ENCODE measurements around the gene NSUN6. TPM values are rescaled to one million over a fixed set of nuclear protein-coding genes. Genes with fewer than 3 reads are reported as not detected.

NSUN6 gene
- total and polyA plus RNA-seq, 2 experiments from 2014 or later = 18.1 to 37.4 TPM

DNA sequence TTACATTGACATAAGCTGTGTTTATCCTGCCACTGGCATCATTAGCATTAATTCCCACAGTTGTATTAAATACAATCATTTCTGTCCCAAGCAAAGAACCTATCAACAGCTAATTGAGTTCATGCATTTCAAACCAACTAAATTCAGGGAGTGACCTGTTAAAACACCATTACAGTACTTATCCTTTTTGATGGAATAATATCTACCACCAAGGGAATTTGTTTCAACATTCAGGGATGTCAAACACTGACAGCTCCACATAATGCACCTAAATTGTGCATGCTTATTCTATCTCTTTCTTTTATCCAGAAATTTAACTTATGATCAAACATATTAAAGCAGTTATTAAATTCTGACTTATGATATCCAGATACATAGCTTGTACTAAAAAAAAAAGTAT is 136.8 kb downstream of the NSUN6 start (continued):
- TF ChIP-seq ZNF462 (CRISPR knock-in tag; IDR thresholded peaks at IDR 0.05) (no peak), POLR2AphosphoS5 (IDR thresholded peaks at IDR 0.05; ENCODE audit: low read depth) (no peak), CTCF (conservative IDR thresholded peaks at IDR 0.05; ENCODE audit: low read depth in 2 of 2) (no peak), NANOG (IDR thresholded peaks at IDR 0.05; ENCODE audit: borderline replicate concordance) (no peak), ZNF114 (CRISPR knock-in tag; IDR thresholded peaks at IDR 0.05) (no peak), JUNB (IDR thresholded peaks at IDR 0.05; ENCODE audit: unreplicated experiment) (no peak), STAT1 (IDR thresholded peaks at IDR 0.05; ENCODE audit: unreplicated experiment) (no peak), EZH2 (IDR thresholded peaks at IDR 0.05; ENCODE audit: low read depth, unreplicated experiment) (no peak), CREB1 (CRISPR knock-in tag; IDR thresholded peaks at IDR 0.05; ENCODE audit: low read depth) (no peak)
- TF ChIP-seq, protein P1, sequence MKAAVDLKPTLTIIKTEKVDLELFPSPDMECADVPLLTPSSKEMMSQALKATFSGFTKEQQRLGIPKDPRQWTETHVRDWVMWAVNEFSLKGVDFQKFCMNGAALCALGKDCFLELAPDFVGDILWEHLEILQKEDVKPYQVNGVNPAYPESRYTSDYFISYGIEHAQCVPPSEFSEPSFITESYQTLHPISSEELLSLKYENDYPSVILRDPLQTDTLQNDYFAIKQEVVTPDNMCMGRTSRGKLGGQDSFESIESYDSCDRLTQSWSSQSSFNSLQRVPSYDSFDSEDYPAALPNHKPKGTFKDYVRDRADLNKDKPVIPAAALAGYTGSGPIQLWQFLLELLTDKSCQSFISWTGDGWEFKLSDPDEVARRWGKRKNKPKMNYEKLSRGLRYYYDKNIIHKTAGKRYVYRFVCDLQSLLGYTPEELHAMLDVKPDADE (IDR thresholded peaks at IDR 0.05) = no peak
